Measurements from ENCODE around the gene CLK2. TPM values are rescaled to one million over a fixed set of nuclear protein-coding genes. Genes with fewer than 3 reads are reported as not detected.
"Not testable (repeated sequence)": the region's sequence is repeated elsewhere in the genome, so short reads cannot be mapped to it uniquely, and the experiment has no call there.

Gene CLK2
- polyA plus RNA-seq, 1 donor (not counting 4 experiments of a cell fraction or from before 2014, with no cell fraction given), result 45.3 TPM

- H3K4me3 ChIP-seq (ENCODE audit: control insufficient read depth in 2 of 3, extremely low read depth in 1 of 3, insufficient read depth in 2 of 3, low read depth in 1 of 3, low read length in 3 of 3), result no peak overlapping the region
- FAIRE-seq, result peak; percentile 71
- H3K9ac ChIP-seq (ENCODE audit: control insufficient read depth, extremely low read depth, insufficient read depth, low read length), result no peak overlapping the region
- no peaks in the 10 kb centered on the region for H3K9me3 ChIP-seq (ENCODE audit: control insufficient read depth, low read depth, low read length)
- no peaks in the 10 kb centered on the region for H4K20me1 ChIP-seq (ENCODE audit: control insufficient read depth, extremely low read depth, insufficient read depth, low read length)
- peaks cover 10% of the 10 kb centered on the region for H3K4me1 ChIP-seq (ENCODE audit: control insufficient read depth, extremely low read depth, insufficient read depth, low read length)
- TF ChIP-seq CTCF (optimal IDR thresholded peaks at IDR 0.05 in 1 of 3, IDR thresholded peaks at IDR 0.05 in 1 of 3, conservative IDR thresholded peaks at IDR 0.05 in 1 of 3; ENCODE audit: extremely low read depth in 1 of 3, insufficient read depth in 2 of 3, low read length in 3 of 3) (no peak), EZH2 (IDR thresholded peaks at IDR 0.05; ENCODE audit: low read length) (no peak)
- H3K79me2 ChIP-seq (ENCODE audit: control insufficient read depth, insufficient read depth, low read length), result no peaks in the 10 kb centered on the region
- no peak for DNase-seq (ENCODE audit: low read depth, low spot score)
- H3K27ac ChIP-seq (ENCODE audit: control insufficient read depth, insufficient read depth, low read length), result no peak overlapping the region
- no peaks in the 10 kb centered on the region for H3K9me1 ChIP-seq (ENCODE audit: control insufficient read depth, extremely low read depth, insufficient read depth, low read length)
- peaks cover 0 to 2% of the 10 kb centered on the region in 2 experiments for H3K36me3 ChIP-seq (ENCODE audit: control insufficient read depth in 2 of 2, extremely low read depth in 1 of 2, insufficient read depth in 2 of 2, low read length in 2 of 2)
- peak overlapping the region; percentile 54 for H3K4me2 ChIP-seq (ENCODE audit: control insufficient read depth, extremely low read depth, insufficient read depth, low read depth, low read length)
- dilution Hi-C loops (cut with MboI; ENCODE audit: extremely low pct_ligation_motif_present, low sequenced_read_pairs), result no loop called here
- H2AFZ ChIP-seq (ENCODE audit: control insufficient read depth, low read length), result peak overlapping the region; percentile 58
- H3K27me3 ChIP-seq (ENCODE audit: control insufficient read depth, extremely low read depth, insufficient read depth, low read length), result no peaks in the 10 kb centered on the region
These were observed 54.3 kb downstream of the CLK2 start for GRCh38 chr1:155218854-155219591.

GRCh38 chr1:155214702-155215101, 58.6 kb downstream of the CLK2 start:
- DNase-seq (ENCODE audit: low read depth, low spot score); H3K9me1 ChIP-seq (ENCODE audit: control insufficient read depth, extremely low read depth, insufficient read depth, low read length); H3K79me2 ChIP-seq (ENCODE audit: control insufficient read depth, insufficient read depth, low read length); H3K9me3 ChIP-seq (ENCODE audit: control insufficient read depth, low read depth, low read length); H3K27ac ChIP-seq (ENCODE audit: control insufficient read depth, insufficient read depth, low read length); H2AFZ ChIP-seq (ENCODE audit: control insufficient read depth, low read length); H3K4me2 ChIP-seq (ENCODE audit: control insufficient read depth, extremely low read depth, insufficient read depth, low read depth, low read length); H3K36me3 ChIP-seq (ENCODE audit: control insufficient read depth in 2 of 2, extremely low read depth in 1 of 2, insufficient read depth in 2 of 2, low read length in 2 of 2); H3K4me3 ChIP-seq (ENCODE audit: control insufficient read depth in 2 of 3, extremely low read depth in 1 of 3, insufficient read depth in 2 of 3, low read depth in 1 of 3, low read length in 3 of 3); dilution Hi-C loops (cut with MboI; ENCODE audit: extremely low pct_ligation_motif_present, low sequenced_read_pairs); H3K27me3 ChIP-seq (ENCODE audit: control insufficient read depth, extremely low read depth, insufficient read depth, low read length); H3K9ac ChIP-seq (ENCODE audit: control insufficient read depth, extremely low read depth, insufficient read depth, low read length); H4K20me1 ChIP-seq (ENCODE audit: control insufficient read depth, extremely low read depth, insufficient read depth, low read length); FAIRE-seq: not testable (repeated sequence)
- H3K4me1 ChIP-seq (ENCODE audit: control insufficient read depth, extremely low read depth, insufficient read depth, low read length), result peaks cover 14% of the 10 kb centered on the region

Other genes with a start within 250 kb of the CLK2 start
- 0.11 to 0.46 TPM (median 0.14 TPM) in 3 replicates for gene DCST2, start 239.7 kb downstream of the CLK2 start, polyA plus RNA-seq
- gene DCST1, start 239.7 kb downstream of the CLK2 start, polyA plus RNA-seq, result 0.05 TPM in 1 of 3 replicates, not detected in the others
- 130 to 280 TPM (median 131 TPM) in 3 replicates for gene ADAM15, start 222.2 kb downstream of the CLK2 start, polyA plus RNA-seq
- 7.6 to 11.0 TPM (median 9.9 TPM) in 3 replicates for gene EFNA4, start 209.8 kb downstream of the CLK2 start, polyA plus RNA-seq
- 3.3 to 9.0 TPM (median 4.4 TPM) in 3 replicates for gene EFNA3, start 194.7 kb downstream of the CLK2 start, polyA plus RNA-seq
- 33.2 to 116 TPM (median 77.5 TPM) in 3 replicates for gene EFNA1, start 145.6 kb downstream of the CLK2 start, polyA plus RNA-seq
- gene SLC50A1, start 137.7 kb downstream of the CLK2 start, polyA plus RNA-seq, result 54.5 to 72.2 TPM (median 55.6 TPM) in 3 replicates
- 29.3 to 54.9 TPM (median 32.3 TPM) in 3 replicates for gene DPM3, start 133.0 kb downstream of the CLK2 start, polyA plus RNA-seq
- gene KRTCAP2, start 100.2 kb downstream of the CLK2 start, polyA plus RNA-seq, result 99.1 to 183 TPM (median 127 TPM) in 3 replicates
- gene TRIM46, start 99.7 kb downstream of the CLK2 start, polyA plus RNA-seq, result 1.6 to 4.5 TPM (median 1.7 TPM) in 3 replicates
- 14.4 to 36.0 TPM (median 16.2 TPM) in 3 replicates for gene THBS3, start 65.6 kb downstream of the CLK2 start, polyA plus RNA-seq
- 43.4 to 69.9 TPM (median 59.5 TPM) in 3 replicates for gene MTX1, start 64.8 kb downstream of the CLK2 start, polyA plus RNA-seq
- 8.8 to 12.6 TPM (median 9.2 TPM) in 3 replicates for gene ENTREP3, start 18.0 kb downstream of the CLK2 start, polyA plus RNA-seq
- 72.1 to 97.0 TPM (median 91.3 TPM) in 3 replicates for gene SCAMP3, start 11.1 kb downstream of the CLK2 start, polyA plus RNA-seq
- 2.9 to 4.8 TPM (median 3.0 TPM) in 3 replicates for gene HCN3, start 4.0 kb upstream of the CLK2 start, polyA plus RNA-seq
- gene PKLR, start 27.9 kb upstream of the CLK2 start, polyA plus RNA-seq, result 0.03 to 0.04 TPM in 2 of 3 replicates, not detected in the other
- 669 to 898 TPM (median 821 TPM) in 3 replicates for gene FDPS, start 35.4 kb upstream of the CLK2 start, polyA plus RNA-seq
- 32.4 to 40.3 TPM (median 32.8 TPM) in 3 replicates for gene RUSC1, start 47.4 kb upstream of the CLK2 start, polyA plus RNA-seq